HUES64 (cell line): ENCODE results near the gene MAP3K5.

Experiments
- H3K27ac ChIP-seq: 2 replicates; pipeline ENCODE4 v1.7.0; 2013; ENCODE audit warnings: low read depth, low read length, inconsistent platforms
- H3K27me3 ChIP-seq: 2 replicates; pipeline ENCODE4 v1.6.1; 2013; ENCODE audit warnings: mild to moderate bottlenecking, low read length; ENCODE audit not compliant: insufficient read depth
- H3K36me3 ChIP-seq: 2 replicates; pipeline ENCODE4 v1.6.1; 2013; ENCODE audit warnings: mild to moderate bottlenecking, low read length; ENCODE audit not compliant: insufficient read depth
- H3K4me1 ChIP-seq: 2 replicates; pipeline ENCODE4 v1.6.1; 2013; ENCODE audit warnings: mild to moderate bottlenecking, low read length, moderate library complexity; ENCODE audit not compliant: insufficient read depth
- H3K4me3 ChIP-seq: 2 replicates; pipeline ENCODE4 v1.5.1; 2013; ENCODE audit warnings: mild to moderate bottlenecking, low read length, moderate library complexity
- H3K9ac ChIP-seq: 2 replicates; pipeline ENCODE4 v1.6.1; 2013; ENCODE audit warnings: mild to moderate bottlenecking, low read depth, low read length
- H3K9me3 ChIP-seq: 2 replicates; pipeline ENCODE4 v1.6.1; 2013; ENCODE audit warnings: low read depth, low read length; ENCODE audit not compliant: insufficient read depth
- WGBS: fragments of 150-250, 120-280 bp; methylation state at CpG from one replicate; pipeline ENCODE4 v1.1.7; 2013; ENCODE audit warnings: missing lambda C conversion rate; 5-methylcytosine and 5-hydroxymethylcytosine counted together

MAP3K5 gene

DNA sequence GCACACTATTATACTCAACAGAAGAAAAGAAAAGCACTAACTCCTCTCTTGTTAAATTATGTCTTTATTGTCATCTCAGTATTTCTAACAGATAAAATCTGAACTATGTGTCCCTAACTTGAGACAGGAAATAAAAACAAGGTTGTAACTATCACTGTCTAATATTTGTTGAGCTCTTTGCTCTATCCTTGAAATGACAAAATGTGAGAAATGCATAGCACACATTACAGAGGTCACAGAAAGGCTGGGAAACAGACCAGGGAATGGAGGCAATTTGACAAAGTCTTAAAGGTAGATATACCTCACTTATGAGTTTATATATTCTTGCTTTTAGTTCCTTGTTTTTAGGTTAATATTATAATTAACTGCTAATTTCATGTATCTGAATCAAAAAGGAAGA, 139.6 kb downstream of the MAP3K5 start:
- Histone ChIP-seq H3K9ac (no peak overlapping the region), H3K27me3 (no peaks in the 10 kb centered on the region), H3K27ac (no peak overlapping the region), H3K4me3 (no peak overlapping the region), H3K9me3 (no peaks in the 10 kb centered on the region), H3K4me1 (no peaks in the 10 kb centered on the region), H3K36me3 (no peaks in the 10 kb centered on the region)

DNA sequence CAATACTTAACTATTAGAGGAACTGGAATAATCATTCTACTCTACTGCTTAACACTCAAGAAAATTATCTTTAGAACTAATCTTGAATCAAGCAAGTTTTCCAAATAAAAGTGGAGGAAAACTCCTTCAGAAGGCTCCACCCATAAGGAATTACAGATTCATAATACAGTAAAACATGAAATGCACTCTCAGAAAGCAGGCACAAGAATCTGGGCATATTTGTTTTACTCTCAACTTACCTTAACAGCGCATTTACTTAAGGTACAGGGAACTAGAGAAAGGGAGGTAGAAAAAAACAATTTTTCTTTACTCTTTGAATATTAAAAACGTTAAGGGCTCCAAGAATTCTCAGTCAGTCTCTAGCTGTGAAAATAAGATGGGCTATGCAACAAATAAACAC, 140.3 kb downstream of the MAP3K5 start:
- Histone ChIP-seq H3K27ac (no peak overlapping the region), H3K9me3 (no peaks in the 10 kb centered on the region), H3K9ac (no peak overlapping the region), H3K4me1 (no peaks in the 10 kb centered on the region), H3K36me3 (no peaks in the 10 kb centered on the region), H3K4me3 (no peak overlapping the region), H3K27me3 (no peaks in the 10 kb centered on the region)
- no CpG with 5 or more reads among the region's 2 CpGs for WGBS

DNA sequence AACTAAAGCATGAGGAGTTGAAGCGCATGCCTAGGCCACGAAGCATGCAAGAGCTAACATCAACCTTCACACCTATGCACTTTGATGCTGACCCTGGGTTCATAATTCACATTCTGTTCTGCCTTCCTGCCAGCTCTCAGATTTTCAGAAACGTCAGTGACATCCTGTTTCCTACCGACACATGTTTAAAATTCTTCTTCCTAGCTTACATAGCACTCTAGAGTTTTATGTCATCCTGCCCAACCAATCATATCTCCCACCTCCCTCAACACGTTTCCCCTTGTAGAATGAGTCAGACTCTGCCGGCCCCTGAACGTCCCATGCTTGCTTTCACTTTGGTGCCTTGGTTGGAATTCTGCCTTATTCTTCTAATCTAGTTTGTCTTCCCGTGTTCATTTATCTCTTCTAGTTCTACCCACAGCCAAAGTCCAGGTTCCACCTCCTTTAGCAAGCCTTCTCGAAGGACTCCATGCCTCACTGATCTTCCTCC, 144.9 kb downstream of the MAP3K5 start:
- 89% methylated on average over 9 of the region's 9 CpGs for WGBS
- H3K9ac ChIP-seq: no peak overlapping the region
- no peaks in the 10 kb centered on the region for H3K9me3 ChIP-seq
- H3K27ac ChIP-seq: no peak overlapping the region
- H3K4me1 ChIP-seq: 0 out of 2 replicates have a peak, but pooled peaks cover 3% of the 10 kb centered on the region
- H3K4me3 ChIP-seq: no peak overlapping the region
- no peaks in the 10 kb centered on the region for H3K27me3 ChIP-seq
- no peaks in the 10 kb centered on the region for H3K36me3 ChIP-seq

DNA sequence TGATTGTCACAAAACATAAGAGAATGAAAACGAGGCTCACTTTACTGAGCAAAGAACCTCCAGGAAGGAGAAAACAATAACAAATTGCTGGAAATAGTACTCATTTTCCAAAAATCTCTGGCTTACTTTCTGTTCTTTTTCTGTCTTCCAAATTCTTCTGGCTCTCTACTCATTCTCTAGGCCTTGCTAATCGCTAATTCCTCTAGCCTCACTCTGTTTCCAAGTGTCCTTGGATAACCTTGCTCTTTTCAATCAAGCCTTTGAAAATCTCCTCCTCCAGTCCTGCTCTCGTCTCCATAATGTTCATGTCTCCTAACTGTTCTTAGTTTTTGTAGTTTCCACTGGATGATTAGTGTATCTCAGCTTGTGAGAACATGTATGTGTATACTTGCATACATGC, 145.9 kb downstream of the MAP3K5 start:
- Histone ChIP-seq H3K27ac (no peak overlapping the region), H3K9me3 (no peaks in the 10 kb centered on the region), H3K9ac (no peak overlapping the region), H3K36me3 (no peaks in the 10 kb centered on the region), H3K4me3 (no peak overlapping the region), H3K4me1 (0 out of 2 replicates have a peak, but pooled peaks cover 3% of the 10 kb centered on the region), H3K27me3 (no peaks in the 10 kb centered on the region)
- WGBS: 85% methylated on average over 2 of the region's 3 CpGs

DNA sequence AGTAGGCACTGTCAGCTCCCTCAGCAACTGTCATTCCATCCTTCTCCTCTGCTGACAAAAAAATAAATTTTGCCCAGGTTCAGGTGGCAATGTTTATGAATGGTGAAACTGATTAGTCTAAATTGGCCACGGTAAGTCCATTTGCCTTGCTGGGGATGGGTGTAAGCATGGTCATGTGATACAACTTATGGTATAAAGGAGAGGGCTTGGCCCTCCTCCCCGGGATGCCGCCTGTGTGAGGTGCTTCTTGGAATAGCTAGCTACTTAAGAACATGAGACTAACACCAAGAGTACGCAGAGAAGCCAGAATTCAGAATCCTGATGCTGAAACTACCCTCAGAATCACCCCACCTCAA, 147.7 kb downstream of the MAP3K5 start:
- no peak overlapping the region for H3K27ac ChIP-seq
- H3K9ac ChIP-seq: no peak overlapping the region
- no peak overlapping the region for H3K4me3 ChIP-seq
- H3K4me1 ChIP-seq: peaks cover 12% of the 10 kb centered on the region
- 95% methylated on average over 4 of the region's 4 CpGs for WGBS
- no peaks in the 10 kb centered on the region for H3K27me3 ChIP-seq
- H3K36me3 ChIP-seq: no peaks in the 10 kb centered on the region
- H3K9me3 ChIP-seq: no peaks in the 10 kb centered on the region

DNA sequence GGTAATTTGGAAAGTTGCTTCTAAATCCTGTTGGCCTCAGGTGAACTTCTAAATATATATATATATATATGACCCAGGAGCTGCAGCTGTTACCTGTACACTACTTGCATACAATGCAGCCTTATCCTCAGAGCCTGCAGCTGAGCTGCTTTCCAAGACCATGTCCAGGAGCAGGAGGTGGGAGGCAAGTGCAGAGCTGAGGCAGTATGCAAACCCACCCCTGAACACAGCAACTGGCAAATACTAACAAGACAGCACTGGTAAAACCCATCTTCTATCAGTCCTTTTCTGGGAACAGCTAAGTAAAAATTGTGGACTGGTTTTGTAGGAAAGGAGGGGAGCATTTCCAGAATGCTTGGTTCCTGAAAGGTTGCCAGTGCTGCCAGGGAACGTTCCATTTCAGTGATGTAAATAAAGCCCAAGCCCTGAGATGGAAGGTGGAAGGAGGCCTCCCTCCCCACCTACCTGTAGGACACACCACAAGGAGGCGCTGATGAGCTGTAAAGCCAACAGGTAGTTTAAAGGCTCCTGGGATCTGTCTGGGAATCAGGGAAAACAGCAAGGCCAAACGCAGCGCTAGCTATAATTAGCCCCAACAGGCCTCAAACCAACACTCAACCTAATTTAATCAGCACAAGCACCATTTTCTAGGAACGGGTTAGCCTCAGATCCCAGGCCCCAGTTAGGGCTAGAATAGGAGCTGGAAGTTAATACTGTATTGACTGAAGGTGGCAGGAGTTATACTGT, 148.3 kb downstream of the MAP3K5 start:
- Histone ChIP-seq H3K27me3 (no peaks in the 10 kb centered on the region), H3K9ac (no peak overlapping the region), H3K27ac (no peak overlapping the region), H3K4me3 (no peak overlapping the region), H3K9me3 (no peaks in the 10 kb centered on the region), H3K36me3 (no peaks in the 10 kb centered on the region), H3K4me1 (peaks cover 12% of the 10 kb centered on the region)
- WGBS: 11% methylated on average over 5 of the region's 5 CpGs

DNA sequence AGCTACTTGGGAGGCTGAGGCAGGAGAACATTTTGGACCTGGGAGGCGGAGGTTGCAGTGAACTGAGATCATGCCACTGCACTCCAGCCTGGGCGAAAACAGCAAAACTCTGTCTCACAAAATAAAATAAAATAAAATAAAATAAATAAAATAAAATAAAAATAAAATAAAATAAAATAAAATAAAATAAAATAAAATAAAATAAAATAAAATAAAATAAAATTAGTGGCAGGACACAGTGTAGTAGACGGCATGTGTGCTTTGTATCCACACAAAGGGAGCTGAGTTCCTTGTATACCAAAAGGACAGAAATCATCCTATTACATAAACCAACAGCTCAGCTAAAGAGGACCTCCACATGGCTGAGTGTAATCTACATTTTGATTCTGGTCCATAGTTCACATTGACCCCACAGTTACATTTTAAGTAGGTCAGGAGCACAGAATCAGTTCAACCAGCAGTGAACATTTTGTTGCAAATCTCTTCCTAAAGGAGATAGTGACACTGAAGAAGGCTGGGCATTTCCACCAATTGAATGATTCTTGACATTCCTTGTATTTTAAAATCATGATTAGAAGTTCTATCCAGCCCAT, 150.3 kb downstream of the MAP3K5 start:
- Histone ChIP-seq H3K27ac (no peak overlapping the region), H3K36me3 (no peaks in the 10 kb centered on the region)
- 98% methylated on average over 2 of the region's 3 CpGs for WGBS

DNA sequence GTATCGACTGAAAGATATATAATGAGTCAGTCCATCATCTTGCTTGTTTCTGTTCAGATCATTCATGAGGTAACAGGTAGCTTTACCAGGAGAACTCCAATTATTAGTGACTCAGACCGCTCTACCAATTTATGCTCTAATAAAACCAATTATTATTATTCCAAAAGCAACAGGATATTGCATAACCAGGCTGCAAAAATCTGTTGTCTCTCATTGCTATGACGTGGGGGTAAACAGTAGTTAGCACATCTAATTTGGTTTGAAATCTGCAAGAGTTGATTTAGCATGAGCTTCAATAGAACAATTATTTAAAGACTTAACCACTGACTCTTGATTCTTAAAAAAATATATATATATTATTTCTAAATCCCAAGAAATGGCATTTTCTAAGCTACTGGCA, 151.1 kb downstream of the MAP3K5 start:
- H3K4me3 ChIP-seq: no peak overlapping the region
- H3K27me3 ChIP-seq: no peaks in the 10 kb centered on the region
- H3K9me3 ChIP-seq: no peaks in the 10 kb centered on the region
- H3K9ac ChIP-seq: no peak overlapping the region
- no peaks in the 10 kb centered on the region for H3K36me3 ChIP-seq
- no peak overlapping the region for H3K27ac ChIP-seq
- WGBS: 93% methylated on average over 3 of the region's 3 CpGs
- peaks cover 12% of the 10 kb centered on the region for H3K4me1 ChIP-seq

More for the DNA sequence above, 150.3 kb downstream of the MAP3K5 start:
- peaks cover 12% of the 10 kb centered on the region for H3K4me1 ChIP-seq
- no peaks in the 10 kb centered on the region for H3K9me3 ChIP-seq
- no peaks in the 10 kb centered on the region for H3K27me3 ChIP-seq
- no peak overlapping the region for H3K4me3 ChIP-seq
- no peak overlapping the region for H3K9ac ChIP-seq

DNA sequence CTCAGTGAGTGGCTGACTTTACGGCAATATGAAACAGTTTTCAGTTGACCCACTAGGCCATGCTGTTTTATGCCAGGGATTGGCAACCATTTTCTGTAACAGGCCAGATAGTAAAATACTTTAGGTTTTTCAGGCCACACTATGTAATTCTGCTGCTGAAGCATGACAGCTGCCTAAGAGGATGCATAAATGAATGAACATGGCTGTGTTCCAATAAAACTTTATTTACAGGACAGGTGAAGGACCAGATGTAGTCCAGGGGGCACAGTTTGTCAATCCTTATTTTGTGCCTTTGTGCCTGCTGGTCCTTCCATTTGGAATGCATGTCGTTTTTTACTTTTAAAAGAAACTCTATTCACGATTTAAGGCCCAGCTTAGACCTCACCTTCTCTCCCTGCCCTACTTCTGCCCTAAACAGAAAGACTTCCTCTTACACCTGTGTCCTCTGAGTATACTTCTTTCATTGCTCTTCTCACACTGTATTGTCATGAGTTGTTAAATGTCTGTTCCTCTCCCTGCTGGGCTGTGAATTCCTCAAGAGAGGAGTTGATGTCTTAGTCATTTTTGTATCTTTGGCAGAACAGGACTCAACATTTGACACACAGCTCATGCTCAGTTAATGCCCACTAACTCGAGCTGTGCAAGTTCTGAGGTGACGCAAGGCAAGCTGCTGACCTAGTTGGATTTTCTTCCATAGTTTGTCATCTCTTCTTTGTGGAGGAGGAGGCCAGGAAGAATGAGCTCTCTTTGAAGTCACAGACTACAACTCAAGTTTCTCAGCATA, 152.0 kb downstream of the MAP3K5 start:
- Histone ChIP-seq H3K4me1 (peaks cover 12% of the 10 kb centered on the region), H3K27me3 (no peaks in the 10 kb centered on the region), H3K9ac (no peak overlapping the region), H3K4me3 (no peak overlapping the region), H3K36me3 (no peaks in the 10 kb centered on the region), H3K27ac (no peak overlapping the region), H3K9me3 (no peaks in the 10 kb centered on the region)
- 67% methylated on average over 5 of the region's 5 CpGs for WGBS

DNA sequence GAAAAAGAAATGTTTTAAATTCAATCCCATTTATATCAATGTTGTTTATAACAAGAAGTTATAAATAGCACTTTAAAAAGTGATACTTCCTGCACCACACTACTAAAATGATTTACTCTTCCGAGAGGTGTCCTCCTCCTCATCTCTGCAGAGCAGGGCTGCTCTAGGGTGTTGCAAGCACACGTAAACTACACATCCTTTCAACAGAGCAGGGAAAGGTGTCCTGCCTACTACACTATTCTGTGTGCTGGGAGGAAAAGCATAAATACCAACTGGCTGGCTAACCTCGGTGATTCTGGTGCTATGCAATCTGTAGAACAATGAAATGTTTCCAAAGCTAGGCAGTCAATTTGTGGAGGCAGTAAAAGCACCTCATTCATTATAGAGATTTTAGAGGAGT, 152.6 kb downstream of the MAP3K5 start:
- H3K4me1 ChIP-seq: peaks cover 12% of the 10 kb centered on the region
- WGBS: 86% methylated on average over 3 of the region's 3 CpGs
- no peak overlapping the region for H3K4me3 ChIP-seq
- no peak overlapping the region for H3K27ac ChIP-seq
- no peak overlapping the region for H3K9ac ChIP-seq
- no peaks in the 10 kb centered on the region for H3K9me3 ChIP-seq
- H3K36me3 ChIP-seq: no peaks in the 10 kb centered on the region
- H3K27me3 ChIP-seq: no peaks in the 10 kb centered on the region

DNA sequence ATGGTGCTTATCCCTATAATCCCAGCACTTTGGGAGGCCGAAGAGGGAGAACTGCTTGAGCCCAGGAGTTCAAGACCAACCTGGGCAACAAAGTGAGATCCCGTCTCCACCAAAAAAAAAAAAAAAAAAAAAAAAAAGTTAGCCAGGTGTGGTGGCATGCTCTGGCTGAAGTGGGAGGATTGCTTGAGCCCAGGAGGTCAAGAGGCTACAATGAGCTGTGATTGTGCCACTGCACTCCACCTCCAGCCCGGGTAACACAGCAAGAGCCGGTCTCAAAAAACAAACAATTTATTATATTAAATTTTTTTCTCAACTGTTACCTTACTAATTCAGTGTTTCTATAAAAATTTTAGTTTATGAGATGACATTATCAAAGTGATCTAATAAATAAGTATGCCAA, 156.7 kb downstream of the MAP3K5 start:
- Histone ChIP-seq H3K36me3 (no peaks in the 10 kb centered on the region), H3K9me3 (no peaks in the 10 kb centered on the region), H3K27ac (no peak overlapping the region), H3K27me3 (no peaks in the 10 kb centered on the region), H3K4me1 (peaks cover 7% of the 10 kb centered on the region), H3K9ac (no peak overlapping the region), H3K4me3 (no peak overlapping the region)
- WGBS: 89% methylated on average over 2 of the region's 4 CpGs
